ENCODE data around the gene NFATC1.
"Not testable (repeated sequence)": the region's sequence is repeated elsewhere in the genome, so short reads cannot be mapped to it uniquely, and the experiment has no call there.

Gene NFATC1

DNA sequence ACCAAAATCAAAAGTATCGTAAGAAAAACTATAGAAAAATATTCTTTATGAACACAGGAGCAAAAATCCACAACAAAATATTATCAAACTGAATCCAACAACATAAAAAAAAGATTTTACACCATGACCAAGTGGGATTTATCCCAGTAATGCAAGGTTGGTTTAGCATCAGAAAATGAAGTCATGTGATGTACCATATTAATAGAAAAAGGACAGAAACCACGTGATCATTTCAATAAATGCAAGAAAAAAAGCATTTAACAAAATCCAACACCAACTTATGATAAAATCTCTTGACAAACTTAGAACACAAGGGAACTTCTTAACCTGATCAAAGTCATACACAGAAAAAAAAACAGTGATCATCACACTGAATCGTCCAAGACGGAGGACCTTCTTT lies 105.3 kb downstream of the NFATC1 start:
- TF ChIP-seq, protein P1, sequence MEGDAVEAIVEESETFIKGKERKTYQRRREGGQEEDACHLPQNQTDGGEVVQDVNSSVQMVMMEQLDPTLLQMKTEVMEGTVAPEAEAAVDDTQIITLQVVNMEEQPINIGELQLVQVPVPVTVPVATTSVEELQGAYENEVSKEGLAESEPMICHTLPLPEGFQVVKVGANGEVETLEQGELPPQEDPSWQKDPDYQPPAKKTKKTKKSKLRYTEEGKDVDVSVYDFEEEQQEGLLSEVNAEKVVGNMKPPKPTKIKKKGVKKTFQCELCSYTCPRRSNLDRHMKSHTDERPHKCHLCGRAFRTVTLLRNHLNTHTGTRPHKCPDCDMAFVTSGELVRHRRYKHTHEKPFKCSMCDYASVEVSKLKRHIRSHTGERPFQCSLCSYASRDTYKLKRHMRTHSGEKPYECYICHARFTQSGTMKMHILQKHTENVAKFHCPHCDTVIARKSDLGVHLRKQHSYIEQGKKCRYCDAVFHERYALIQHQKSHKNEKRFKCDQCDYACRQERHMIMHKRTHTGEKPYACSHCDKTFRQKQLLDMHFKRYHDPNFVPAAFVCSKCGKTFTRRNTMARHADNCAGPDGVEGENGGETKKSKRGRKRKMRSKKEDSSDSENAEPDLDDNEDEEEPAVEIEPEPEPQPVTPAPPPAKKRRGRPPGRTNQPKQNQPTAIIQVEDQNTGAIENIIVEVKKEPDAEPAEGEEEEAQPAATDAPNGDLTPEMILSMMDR (conservative IDR thresholded peaks at IDR 0.05; ENCODE audit: low read depth, low read length): no peak
- no peak overlapping the region for H3K4me3 ChIP-seq (ENCODE audit: low read length)
- DNase-seq (ENCODE audit: low read depth): no peak

DNA sequence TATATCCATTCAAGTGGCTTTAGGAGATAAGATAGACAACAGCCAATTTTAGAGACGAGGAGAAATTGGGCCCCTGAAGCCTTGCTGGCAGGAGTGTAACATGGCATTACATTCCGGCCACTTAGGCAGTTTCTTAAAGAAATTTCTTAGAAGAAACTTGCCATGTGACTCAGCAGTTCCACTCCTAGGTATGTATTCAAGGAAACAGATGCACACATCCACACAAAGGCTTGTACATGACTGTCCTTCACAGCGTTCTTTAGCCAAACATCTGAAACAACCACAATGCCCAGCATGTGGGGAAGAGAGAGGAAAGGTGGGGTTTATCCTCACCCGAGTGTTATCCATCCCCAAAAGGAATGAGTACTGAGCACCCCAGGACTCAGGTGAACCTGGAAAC lies 107.1 kb downstream of the NFATC1 start:
- TF ChIP-seq, protein P1 (conservative IDR thresholded peaks at IDR 0.05; ENCODE audit: low read depth, low read length): no peak
- DNase-seq (ENCODE audit: low read depth): no peak
- H3K4me3 ChIP-seq (ENCODE audit: low read length): no peak overlapping the region

DNA sequence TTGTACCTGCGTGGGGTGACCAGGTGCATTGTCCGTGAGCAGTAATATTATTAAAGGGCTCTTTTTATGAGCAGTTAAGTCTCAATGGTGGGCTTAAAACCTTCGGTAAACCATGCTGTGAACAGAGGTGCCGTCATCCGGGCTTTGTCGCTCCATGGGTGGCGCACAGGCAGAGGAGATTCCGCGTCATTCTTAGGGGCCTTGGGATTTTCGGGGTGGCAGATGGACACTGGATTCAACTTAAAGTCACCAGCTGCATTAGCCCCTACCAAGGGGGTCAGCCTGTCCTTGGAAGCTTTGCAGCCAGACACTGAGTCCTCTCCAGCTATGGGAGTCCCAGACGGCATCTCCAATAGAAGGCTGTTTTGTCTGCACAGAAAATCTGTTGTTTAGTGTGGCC lies 107.7 kb downstream of the NFATC1 start:
- DNase-seq (ENCODE audit: low read depth): no peak

DNA sequence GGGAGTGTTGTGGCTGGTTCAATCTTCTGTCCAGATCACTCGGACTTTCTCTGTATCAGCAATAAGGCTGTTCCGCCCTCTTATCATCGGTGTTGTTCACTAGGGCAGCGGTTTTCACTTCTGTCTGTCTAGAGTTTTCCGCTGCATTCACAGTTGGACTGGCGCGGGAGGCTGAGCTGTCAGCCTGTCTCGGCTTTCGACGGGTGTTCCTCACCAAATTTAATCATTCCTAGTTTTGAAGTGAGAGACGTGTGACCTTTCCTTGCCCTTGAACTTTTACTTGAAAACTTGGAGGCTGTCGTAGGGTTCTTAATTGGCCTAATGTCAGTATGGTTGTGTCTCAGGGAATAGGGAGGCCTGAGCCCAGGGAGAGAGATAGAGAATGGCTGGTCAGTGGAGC lies 108.3 kb downstream of the NFATC1 start:
- no peak overlapping the region for H3K4me3 ChIP-seq (ENCODE audit: low read length)
- DNase-seq (ENCODE audit: low read depth): no peak
- TF ChIP-seq, protein P1 (conservative IDR thresholded peaks at IDR 0.05; ENCODE audit: low read depth, low read length): no peak

More for the DNA sequence above, 107.7 kb downstream of the NFATC1 start:
- no peak overlapping the region for H3K4me3 ChIP-seq (ENCODE audit: low read length)
- TF ChIP-seq, protein P1 (conservative IDR thresholded peaks at IDR 0.05; ENCODE audit: low read depth, low read length): no peak

DNA sequence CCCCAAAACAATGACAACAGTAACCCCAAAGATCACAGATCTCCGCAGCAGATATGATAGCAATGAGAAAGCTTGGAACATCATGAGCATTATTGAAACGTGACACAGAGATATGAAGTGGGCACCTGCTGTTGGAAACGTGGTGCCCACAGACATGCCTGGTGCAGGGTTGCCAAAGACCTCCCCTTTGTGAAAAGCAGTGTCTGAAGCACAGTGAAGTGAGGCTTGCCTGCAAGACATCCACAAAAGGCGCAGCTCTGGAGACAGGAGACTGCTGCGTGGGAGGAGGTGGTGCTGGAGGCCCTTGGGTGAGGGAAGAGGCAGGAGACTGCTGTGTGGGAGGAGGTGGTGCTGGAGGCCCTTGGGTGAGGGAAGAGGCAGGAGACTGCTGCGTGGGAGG lies 108.8 kb downstream of the NFATC1 start:
- not testable (repeated sequence) for DNase-seq (ENCODE audit: low read depth); H3K4me3 ChIP-seq (ENCODE audit: low read length)

DNA sequence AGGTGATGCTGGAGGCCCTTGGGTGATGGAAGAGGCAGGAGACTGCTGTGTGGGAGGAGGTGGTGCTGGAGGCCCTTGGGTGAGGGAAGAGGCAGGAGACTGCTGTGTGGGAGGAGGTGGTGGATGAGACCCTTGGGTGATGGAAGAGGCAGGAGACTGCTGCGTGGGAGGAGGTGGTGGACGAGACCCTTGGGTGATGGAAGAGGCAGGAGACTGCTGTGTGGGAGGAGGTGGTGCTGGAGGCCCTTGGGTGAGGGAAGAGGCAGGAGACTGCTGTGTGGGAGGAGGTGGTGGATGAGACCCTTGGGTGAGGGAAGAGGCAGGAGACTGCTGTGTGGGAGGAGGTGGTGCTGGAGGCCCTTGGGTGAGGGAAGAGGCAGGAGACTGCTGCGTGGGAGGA lies 109.7 kb downstream of the NFATC1 start:
- DNase-seq (ENCODE audit: low read depth): not testable (repeated sequence)

DNA sequence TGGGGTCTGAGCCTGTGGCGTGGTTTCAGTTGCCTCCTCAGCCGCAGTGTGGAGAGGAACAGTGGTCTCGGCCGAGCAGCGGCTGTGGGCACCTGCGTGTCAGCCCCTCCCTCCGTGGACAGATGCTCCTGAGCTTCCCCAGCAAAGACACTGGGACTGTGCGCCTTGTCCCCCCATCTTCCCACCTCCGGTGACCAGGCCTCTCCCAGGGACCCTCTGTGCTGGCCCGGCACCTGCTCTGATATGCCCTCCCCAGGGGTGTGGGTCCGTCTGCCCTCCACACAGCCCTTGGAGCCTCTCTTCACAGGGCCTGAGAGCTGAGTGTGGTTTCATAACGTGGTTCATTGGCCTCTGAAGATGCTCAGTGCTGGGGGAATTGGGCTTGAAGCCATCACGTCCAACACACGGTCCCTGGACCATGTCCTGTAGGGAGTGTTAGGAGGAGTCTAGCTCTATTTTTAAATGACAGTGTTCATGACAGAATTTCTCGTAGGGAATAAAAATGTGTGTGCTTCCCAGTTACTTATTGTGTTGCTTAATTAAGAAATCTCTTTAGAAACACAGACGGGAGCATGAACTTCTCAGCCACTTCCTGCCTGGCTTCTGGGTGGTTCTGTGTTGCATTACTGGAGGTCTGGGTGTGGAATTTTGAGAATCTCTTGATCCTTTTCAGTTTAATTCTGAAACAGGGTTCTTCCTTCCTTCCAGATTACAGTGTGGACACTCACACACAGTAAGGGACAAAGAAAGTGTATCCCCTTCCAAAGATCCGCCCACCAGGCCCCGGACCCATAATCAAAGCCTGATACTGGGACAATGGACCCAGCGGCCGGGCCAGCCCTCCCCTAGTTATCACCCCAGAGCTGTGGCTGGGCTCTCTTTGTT lies 110.7 kb downstream of the NFATC1 start:
- no peak overlapping the region for H3K4me3 ChIP-seq (ENCODE audit: low read length)
- DNase-seq (ENCODE audit: low read depth): no peak
- TF ChIP-seq, protein P1 (conservative IDR thresholded peaks at IDR 0.05; ENCODE audit: low read depth, low read length): no peak

More for the DNA sequence above, 109.7 kb downstream of the NFATC1 start:
- not testable (repeated sequence) for H3K4me3 ChIP-seq (ENCODE audit: low read length)

DNA sequence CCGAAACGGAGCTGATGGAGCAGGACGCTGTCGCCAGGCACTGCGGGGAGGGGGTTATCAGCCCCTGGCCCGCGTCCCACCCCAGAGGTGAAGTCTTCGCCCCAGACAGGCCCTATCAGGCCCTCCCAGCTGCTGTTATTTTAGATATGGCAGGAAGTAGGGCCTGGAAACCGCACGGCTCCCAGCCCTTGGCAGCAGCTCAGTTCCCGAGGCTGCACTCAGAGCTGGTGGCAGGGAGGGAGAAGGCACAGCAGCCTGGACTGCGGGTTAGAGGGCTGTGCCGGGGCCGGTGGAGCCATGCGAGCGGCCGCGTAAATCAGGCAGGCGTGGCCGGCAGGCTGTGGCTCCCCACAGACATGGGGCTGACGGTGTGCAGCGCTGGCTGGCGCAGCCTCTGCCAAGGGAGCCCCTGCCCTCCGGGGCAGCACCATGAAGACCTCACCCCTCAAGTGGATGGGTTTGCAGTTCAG lies 111.4 kb downstream of the NFATC1 start:
- H3K4me3 ChIP-seq (ENCODE audit: low read length): no peak overlapping the region
- TF ChIP-seq, protein P1 (conservative IDR thresholded peaks at IDR 0.05; ENCODE audit: low read depth, low read length): no peak
- no peak for DNase-seq (ENCODE audit: low read depth)
